SKM-1 treated with dmso at 0.1 percent for 144 hours (cell line): ENCODE measurements around the gene SUCLG2.

Source experiments
- DNase-seq: peaks from one replicate; lab custom pipeline; 2025; ENCODE audit not compliant: unreplicated experiment; lab: John Stamatoyannopoulos, UW

SUCLG2 gene

GRCh38 chr3:67402873-67403272 lies 251.5 kb downstream of the SUCLG2 start:
- no peak for DNase-seq

GRCh38 chr3:67401921-67402320 lies 252.5 kb downstream of the SUCLG2 start:
- peak; percentile 33 for DNase-seq

- no peak for DNase-seq
Observed at GRCh38 chr3:67400476-67400875, 253.9 kb downstream of the SUCLG2 start.

- DNase-seq = peak; percentile 52
Observed at GRCh38 chr3:67389176-67389575, 265.2 kb downstream of the SUCLG2 start.

GRCh38 chr3:67388738-67389137 lies 265.7 kb downstream of the SUCLG2 start:
- DNase-seq = no peak

- DNase-seq = no peak
Observed at GRCh38 chr3:67386451-67386850, 268.0 kb downstream of the SUCLG2 start.

GRCh38 chr3:67384760-67385397 lies 269.5 kb downstream of the SUCLG2 start:
- peak; percentile 15 for DNase-seq

- no peak for DNase-seq
Observed at GRCh38 chr3:67384016-67384415, 270.4 kb downstream of the SUCLG2 start.

GRCh38 chr3:67383379-67383778 lies 271.0 kb downstream of the SUCLG2 start:
- no peak for DNase-seq

- DNase-seq = no peak
Observed at GRCh38 chr3:67382536-67382935, 271.9 kb downstream of the SUCLG2 start.

GRCh38 chr3:67381667-67382272 lies 272.6 kb downstream of the SUCLG2 start:
- no peak for DNase-seq

GRCh38 chr3:67380118-67380517 lies 274.3 kb downstream of the SUCLG2 start:
- no peak for DNase-seq

- no peak for DNase-seq
Observed at GRCh38 chr3:67377299-67377698, 277.1 kb downstream of the SUCLG2 start.

- DNase-seq = no peak
Observed at GRCh38 chr3:67376416-67376815, 278.0 kb downstream of the SUCLG2 start.

GRCh38 chr3:67375976-67376375 lies 278.4 kb downstream of the SUCLG2 start:
- DNase-seq = no peak

GRCh38 chr3:67362686-67363085 lies 291.7 kb downstream of the SUCLG2 start:
- no peak for DNase-seq

- no peak for DNase-seq
Observed at GRCh38 chr3:67361770-67362169, 292.6 kb downstream of the SUCLG2 start.

- DNase-seq = no peak
Observed at GRCh38 chr3:67361323-67361722, 293.1 kb downstream of the SUCLG2 start.

GRCh38 chr3:67357610-67358458 lies 296.6 kb downstream of the SUCLG2 start:
- DNase-seq = peak; percentile 7

GRCh38 chr3:67349551-67350174 lies 304.7 kb downstream of the SUCLG2 start:
- no peak for DNase-seq

GRCh38 chr3:67346081-67346480 lies 308.3 kb downstream of the SUCLG2 start:
- DNase-seq = no peak

- no peak for DNase-seq
Observed at GRCh38 chr3:67335813-67336212, 318.6 kb downstream of the SUCLG2 start.
